Hematopoietic multipotent progenitor cell (in vitro differentiated cells): ENCODE measurements around the gene WNK2. TPM values are rescaled to one million over a fixed set of nuclear protein-coding genes. Genes with fewer than 3 reads are reported as not detected.
"Not testable (repeated sequence)": the region's sequence is repeated elsewhere in the genome, so short reads cannot be mapped to it uniquely, and the experiment has no call there.

Source experiments
- DNase-seq, 3 donors: peaks; one replicate each; pipeline ENCODE4 v3.0.0-alpha.2; 2011 to 2015; ENCODE audit warnings: low read depth in 2 of 3, low spot score in 2 of 3
- total RNA-seq: library from RNA; depleted of rRNA; stranded (reverse); fragments of >200 nt; gene quantifications from one replicate; pipeline ENCODE4 v1.2.3, GENCODE V29; 2012

The WNK2 gene
- total RNA-seq, 1 donor, result under 0.01 TPM

GRCh38 chr9:93250185-93250584 lies 66.2 kb downstream of the WNK2 start:
- no peak for DNase-seq

DNA sequence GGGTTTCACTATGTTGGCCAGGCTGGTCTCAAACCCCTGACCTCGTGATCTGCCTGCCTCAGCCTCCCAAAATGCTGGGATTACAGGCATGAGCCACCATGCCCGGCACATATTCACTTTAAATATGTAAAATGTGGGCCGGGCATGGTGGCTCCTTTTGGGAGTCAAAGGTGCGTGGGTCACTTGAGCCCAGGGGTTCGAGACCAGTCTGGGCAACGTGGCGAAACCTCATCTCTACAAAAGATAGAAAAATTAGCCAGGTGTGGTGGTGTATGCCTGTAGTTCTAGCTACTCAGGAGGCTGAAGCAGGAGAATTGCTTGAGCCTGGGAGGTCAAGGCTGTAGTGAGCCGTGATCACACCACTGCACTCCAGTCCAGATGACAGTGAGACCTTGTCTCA lies 67.4 kb downstream of the WNK2 start:
- DNase-seq, result not testable (repeated sequence)

DNA sequence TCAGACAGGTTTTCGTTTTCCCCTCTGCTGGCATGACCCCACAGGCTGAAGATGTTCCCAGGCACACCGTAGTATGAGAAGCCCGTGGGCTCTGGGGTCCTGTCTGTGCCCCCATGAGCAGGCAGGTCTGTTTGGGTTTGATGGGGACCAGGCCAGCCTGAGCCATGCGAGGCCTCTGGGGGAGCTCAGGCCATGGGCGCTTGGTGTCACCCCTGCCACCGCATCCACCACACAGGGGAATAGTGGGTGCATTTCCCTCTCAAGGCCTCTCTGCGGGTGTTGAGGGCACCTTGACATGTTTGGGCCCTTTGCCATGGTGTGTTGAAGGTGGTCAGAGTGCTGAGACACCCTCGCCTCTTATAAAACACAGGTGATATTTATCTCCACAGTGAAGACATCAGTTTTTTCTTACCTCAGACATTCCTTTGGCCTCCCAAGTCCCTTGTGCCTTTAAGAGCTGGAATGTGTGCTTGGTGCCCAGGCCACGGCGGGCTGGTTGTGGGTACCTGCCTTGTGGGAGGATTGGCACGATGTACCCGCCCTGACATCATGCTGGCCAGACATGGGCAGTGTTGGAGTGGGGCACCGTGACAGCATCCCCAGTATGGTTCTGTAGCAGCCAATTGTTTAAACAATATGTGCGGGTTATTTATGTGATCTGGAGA lies 68.3 kb downstream of the WNK2 start:
- DNase-seq, result no peak

GRCh38 chr9:93252781-93253530 lies 69.0 kb downstream of the WNK2 start:
- no peak for DNase-seq

DNA sequence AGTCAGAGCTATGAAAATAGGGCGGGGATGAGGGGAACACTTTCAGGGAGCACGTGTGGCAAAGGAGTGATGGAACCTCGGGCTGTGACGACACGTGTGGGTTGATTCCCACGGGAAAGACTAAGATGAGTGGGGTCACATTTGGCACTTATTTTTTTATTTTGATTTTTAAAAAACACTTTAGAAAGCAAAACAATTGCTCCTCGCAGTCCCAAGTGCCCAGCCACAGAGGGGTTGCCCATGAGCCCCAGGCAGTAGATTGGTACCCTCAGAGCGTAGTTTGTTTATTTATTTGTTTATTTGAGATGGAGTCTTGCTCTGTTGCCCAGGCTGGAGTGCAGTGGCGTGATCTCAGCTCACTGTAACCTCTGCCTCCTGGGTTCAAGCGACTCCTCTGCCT lies 69.7 kb downstream of the WNK2 start:
- no peak for DNase-seq

- no peak for DNase-seq
Observed at GRCh38 chr9:93254061-93254481, 70.1 kb downstream of the WNK2 start.

DNA sequence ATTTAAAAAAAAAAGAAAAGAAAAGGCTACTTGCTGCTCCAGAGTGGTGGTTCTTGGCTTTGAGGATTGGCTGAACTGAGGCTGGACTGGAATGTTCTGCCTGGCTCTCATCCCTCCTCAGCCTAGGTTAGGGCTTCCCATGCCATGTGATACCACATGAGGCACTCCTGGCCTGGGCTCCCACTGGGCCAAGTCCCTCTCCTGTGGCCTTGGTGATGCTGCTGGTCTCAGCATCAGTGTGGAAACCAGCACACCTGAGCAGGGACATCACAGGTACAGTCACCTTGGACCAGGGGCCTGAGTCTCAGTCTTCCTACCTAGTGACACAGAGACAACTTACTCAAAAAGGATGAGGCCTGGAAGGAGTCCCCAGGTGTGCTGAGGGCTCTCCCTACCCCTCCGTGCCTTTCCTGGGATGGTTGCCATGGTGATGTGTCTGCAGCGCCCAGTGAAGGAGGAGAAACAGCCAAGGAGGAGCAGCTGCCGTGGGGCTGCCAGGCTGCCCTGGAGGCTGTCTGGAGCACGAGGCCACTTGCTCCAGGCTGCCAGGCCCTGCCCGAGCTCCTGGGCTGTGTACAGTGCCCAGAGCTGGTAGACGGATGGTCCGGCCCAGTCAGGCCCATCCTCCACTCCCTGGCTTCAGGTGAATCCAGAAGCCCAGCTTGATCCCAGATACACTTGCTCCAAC lies 71.0 kb downstream of the WNK2 start:
- no peak for DNase-seq

DNA sequence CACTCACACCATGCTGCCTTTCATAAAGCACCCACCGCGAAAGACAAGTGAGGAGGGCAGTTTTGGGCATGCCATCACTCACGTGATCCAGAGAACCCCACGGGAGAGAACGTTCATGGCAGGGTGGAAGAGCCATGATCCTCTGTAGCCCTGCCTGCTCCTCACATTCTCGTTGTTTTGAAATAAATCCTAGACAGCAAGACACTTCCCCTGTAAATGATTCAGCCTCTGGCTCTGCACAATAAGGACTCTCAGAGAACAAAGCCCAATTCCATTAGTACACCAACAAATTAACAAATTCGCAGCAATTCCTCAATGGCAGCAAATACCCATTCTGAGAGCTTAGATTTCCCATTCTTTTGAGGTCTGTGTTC lies 71.5 kb downstream of the WNK2 start:
- no peak for DNase-seq

GRCh38 chr9:93255994-93256877 lies 72.3 kb downstream of the WNK2 start:
- no peak for DNase-seq

- no peak for DNase-seq
Observed at GRCh38 chr9:93256878-93257807, 73.2 kb downstream of the WNK2 start.

DNA sequence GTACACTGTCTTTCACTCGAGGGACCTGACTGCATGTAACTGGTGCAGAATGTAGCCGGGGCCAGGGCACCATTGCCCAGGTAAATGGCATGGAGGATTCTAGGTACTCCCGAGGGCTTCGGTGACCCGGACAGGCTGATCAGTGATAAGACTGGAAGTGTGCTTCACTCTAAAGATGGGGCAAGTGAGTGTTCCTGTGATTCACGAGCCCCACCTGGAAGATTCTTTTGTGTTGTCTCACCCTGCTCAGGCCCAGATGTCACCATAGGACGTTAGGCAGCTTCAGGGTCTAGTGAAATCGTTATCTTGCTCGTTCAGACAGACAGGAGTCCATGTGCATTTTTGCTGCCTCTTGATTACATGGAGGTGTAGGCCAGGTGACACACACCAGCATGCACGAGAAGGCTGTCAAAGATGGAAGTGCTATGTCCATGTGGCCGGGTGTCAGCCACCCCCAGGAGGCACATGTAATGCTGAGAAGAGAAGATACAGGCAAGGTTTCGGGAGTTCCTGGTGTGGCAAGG lies 73.9 kb downstream of the WNK2 start:
- DNase-seq, result no peak

- no peak for DNase-seq
Observed at GRCh38 chr9:93258419-93258817, 74.5 kb downstream of the WNK2 start.

GRCh38 chr9:93258818-93259489 lies 75.0 kb downstream of the WNK2 start:
- no peak for DNase-seq

DNA sequence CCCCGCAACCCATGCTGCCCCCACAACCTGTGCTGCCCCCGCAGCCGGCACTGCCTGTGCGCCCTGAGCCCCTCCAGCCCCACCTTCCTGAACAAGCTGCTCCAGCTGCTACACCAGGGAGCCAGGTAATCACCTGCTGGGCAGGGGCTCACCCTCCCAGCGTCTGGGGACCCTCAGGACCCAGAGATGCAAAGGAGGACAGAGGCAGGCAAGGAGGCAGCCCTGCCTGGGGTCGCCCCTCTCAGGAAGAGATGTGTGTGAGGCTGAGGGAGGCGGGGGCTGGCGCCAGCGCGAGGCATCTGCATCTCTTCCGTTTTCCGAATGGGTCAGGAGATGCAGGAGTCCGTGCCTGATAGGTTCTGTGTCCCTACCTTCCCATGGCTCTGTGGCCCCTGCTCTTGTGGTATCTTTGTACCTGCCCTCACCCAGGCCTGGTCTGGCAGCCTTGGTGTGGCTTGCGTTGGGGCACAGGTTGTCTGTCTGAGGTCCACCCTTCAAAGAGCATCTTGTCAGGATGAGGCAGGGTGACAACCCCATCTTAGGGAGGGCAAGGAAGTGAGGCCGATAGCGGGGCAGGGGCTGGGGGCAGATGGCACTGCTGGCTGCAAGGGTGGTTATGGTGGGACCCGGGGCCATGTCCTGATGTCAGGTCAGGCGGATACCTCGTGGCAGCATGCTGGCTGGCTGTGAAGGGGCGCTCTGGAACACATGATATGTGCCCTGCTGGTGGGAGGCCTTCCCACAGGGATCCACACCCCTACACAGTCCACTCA lies 75.7 kb downstream of the WNK2 start:
- DNase-seq, result no peak

GRCh38 chr9:93260263-93261066 lies 76.5 kb downstream of the WNK2 start:
- DNase-seq, result no peak

DNA sequence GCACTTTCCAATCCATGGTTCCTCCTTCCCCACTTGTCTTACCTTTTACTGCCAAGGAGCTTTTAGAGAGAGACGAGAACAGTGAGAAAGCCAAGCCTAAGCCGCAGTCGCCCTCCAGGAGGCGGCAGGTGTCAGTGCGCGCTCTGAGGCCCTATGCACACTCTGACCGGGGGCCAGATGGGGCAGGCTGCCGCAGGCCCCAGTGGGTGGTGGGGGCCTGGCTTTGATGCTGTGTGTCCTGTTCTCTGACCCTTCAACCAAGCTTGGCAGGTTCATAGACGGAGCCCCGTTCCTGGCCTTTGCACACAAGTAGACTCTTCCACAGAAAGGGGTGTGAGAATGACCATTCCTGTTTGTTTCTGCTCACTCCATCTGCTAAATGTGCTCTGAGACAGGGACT lies 77.3 kb downstream of the WNK2 start:
- no peak for DNase-seq

- DNase-seq, result no peak
Observed at GRCh38 chr9:93261735-93262523, 78.0 kb downstream of the WNK2 start.
